Measurements from ENCODE around the gene ZBTB46.
"Not testable (repeated sequence)": the region's sequence is repeated elsewhere in the genome, so short reads cannot be mapped to it uniquely, and the experiment has no call there.

ZBTB46 gene

DNA sequence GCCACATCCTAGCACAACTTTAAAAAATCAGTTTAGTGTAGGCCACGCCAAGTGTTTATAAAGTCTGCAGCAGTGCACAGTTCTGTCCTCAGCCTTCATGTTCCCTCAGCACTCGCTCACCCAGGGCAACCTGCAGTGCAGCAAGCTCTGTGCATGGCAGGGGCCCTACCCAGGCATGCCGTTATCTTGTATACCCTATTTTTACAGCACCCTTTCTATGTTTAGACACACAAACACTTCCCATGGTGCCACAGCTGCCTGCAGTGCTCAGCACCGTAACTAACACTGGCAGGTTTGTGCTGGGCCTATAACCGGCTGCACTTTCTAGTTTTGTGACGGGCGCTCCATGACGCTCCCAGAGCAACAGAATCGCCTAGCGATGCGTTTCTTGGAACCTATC, 43.8 kb downstream of the ZBTB46 start:
- no peak for DNase-seq (ENCODE audit: low read depth)

DNA sequence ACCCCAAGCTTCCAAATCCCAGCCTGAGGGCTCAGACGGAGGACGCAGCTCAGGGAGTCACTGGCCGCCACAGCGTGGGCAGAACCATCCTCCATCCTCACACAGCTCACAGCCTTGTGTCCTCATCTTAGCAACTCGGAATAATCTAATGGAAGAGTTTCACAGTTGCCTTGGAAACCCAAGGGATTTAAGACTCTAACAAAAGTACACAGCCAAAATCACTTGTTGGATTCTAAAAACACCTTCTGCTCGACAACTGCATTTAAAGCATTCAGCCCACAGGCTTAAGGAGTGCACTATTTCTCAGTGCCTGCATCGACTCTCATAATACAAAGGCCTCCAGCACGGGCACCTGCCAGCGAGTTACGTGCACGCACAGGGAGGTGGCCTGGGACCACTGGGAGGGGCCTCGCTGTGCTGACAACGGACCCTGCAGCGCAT, 45.4 kb downstream of the ZBTB46 start:
- DNase-seq (ENCODE audit: low read depth) = no peak

DNA sequence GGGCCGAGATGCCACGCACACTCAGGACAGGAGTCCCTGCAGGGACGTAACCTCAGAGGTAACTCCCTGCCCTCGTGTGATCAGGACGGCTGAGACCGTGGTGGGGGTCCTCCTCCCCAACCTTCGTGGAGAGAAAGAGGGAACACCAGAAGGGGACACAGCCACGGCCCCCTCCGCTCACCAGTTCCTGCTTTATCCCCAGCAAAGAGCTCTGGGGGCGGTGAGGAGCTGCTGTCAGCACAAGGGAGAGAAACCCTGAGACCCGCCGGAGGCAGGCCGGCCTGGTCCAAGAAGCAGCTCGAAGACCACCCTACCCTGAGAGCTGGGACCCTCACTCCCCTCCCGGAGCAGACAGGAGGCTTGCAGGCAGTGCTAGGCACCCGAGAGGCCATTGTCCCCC, 47.1 kb downstream of the ZBTB46 start:
- DNase-seq (ENCODE audit: low read depth) = no peak

DNA sequence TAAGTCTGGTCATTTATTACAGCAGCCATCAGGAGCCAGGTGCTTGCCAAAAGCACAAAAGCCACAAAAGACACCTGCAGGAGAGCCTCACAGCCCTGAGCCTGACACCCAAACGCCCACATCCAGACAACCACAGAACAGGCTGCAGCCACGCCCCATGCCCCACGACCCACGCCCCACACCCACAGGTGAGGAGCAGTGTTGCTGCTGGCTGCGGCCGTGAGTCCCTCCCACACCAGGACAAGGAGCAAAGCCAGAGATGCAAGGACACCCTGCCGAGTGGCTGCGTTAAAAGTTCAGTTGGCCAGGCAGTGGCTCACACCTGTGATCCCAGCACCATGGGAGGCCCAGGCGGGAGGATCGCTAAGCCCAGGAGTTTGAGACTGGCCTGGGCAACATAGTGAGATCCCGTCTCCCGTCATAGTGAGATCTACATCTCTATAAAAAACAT, 48.5 kb downstream of the ZBTB46 start:
- no peak for DNase-seq (ENCODE audit: low read depth)

DNA sequence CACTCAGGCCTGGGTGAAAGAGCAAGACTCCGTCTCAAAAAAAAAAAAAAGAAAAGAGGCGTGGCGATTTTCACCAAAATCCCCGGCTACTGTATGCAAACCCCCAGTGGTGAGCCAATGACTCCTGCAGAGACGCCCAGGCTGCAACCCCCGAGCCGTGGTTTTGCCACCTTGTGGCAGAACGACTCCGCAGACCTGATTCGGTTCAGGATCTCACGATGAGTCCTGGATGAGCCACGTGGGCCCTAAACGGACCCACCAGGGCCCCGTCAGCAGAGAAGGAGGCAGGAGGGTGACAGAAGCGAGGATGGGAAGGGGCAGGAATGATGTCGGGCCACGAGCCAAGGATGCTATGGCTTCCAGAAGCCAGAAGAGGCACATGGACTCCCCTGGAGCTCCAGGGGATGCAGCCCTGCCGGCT, 49.0 kb downstream of the ZBTB46 start:
- no peak for DNase-seq (ENCODE audit: low read depth)

DNA sequence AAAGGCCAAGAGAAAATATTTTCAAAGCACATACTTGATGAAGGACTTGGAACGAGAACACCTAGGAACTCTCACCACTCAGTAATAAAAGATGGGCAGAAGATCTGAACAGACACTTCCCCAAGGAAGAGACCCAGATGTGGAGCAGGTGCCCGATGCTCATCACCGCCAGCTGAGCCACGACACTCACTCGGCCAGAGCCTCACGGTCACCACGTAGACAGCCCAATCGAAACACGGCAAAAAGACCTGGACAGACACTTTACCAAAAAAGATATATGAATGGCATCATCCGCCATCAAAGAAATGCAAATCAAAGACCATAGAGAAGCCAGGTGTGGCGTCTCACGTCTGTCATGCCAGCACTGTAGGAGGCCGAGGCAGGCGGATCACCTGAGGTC, 49.9 kb downstream of the ZBTB46 start:
- no peak for DNase-seq (ENCODE audit: low read depth)

DNA sequence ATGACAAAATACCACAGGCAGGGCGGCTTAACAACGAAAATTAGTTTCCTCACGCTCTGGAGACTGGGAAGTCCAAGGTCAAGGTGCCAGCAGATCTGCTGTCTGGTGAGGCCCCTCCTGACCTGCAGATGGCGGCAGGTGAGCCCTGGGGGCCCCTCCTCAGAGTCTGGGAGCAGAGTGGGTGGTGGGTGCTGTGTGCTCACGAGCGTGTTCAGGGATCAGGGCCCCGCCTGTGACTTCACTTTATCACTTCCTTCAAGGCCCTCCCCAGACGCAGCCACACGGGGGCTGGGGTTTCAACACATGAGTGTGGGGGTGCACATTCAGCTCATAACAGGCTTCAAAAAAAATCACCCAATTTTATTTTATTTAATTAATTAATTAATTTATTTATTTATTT, 52.2 kb downstream of the ZBTB46 start:
- no peak for DNase-seq (ENCODE audit: low read depth)

DNA sequence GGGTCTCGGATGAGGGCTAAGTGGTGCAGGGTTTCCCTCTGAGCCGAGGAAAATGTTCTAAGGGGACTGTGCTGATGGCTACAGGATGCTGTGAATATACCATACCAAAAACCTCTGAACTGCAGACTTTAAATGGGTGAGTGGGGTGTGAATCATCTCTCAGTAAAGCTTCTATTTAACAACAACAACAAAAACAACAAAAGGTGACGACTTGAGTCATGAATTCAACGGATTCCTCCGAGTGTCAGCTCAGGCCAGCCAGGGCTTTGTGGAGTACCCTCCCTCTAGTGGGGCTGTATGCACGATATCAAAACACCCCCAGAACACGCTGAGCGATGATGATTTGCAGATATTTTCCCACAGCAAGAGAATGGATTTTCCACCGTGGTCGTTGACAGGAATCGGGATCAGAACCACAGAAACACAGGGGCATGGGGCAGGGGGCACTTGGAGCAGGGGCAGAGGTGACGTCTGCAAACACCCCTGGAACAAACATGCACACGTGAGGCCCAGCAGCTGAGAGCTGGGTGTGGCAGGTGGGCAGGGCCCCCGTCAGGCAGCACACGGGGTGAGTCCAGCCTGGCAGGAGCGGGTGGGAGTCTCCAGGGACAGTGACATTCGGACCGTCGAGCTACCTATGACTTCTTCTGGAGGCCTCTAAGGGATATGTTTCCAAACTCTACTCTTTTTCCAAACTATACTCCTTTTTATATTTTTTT, 52.9 kb downstream of the ZBTB46 start:
- no peak for DNase-seq (ENCODE audit: low read depth)

DNA sequence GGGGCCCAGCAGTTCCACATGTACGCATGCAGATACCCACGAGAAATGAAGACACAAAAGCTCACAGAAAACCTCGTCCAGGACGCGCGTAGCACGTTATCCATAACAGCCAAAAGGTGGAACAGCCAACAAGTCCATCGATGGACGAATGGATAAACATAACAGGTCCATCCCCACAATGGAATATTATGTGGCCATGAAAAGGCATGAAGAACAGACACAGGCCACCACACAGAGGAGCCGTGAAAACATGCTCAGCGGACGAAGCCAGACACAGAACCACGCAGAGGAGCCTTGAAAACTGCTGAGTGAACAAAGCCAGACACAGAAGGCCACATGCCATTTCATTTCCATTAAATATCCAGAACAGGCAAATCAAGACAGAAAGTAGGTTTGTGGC, 53.5 kb downstream of the ZBTB46 start:
- no peak for DNase-seq (ENCODE audit: low read depth)

DNA sequence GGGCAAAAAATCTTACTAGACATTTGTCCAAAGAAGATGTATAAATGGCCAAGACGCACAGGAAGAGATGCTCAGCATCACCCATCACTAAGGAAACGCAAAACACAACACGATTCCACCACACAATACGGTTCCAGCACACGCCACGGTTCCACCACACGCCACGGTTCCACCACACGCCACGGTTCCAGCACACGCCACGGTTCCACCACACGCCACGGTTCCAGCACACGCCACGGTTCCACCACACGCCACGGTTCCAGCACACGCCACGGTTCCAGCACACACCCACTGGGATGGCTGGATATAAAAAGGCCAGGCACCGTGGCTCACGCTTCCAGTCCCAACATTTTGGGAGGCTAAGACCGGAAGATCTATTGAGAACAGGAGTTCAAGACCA, 54.2 kb downstream of the ZBTB46 start:
- not testable (repeated sequence) for DNase-seq (ENCODE audit: low read depth)

DNA sequence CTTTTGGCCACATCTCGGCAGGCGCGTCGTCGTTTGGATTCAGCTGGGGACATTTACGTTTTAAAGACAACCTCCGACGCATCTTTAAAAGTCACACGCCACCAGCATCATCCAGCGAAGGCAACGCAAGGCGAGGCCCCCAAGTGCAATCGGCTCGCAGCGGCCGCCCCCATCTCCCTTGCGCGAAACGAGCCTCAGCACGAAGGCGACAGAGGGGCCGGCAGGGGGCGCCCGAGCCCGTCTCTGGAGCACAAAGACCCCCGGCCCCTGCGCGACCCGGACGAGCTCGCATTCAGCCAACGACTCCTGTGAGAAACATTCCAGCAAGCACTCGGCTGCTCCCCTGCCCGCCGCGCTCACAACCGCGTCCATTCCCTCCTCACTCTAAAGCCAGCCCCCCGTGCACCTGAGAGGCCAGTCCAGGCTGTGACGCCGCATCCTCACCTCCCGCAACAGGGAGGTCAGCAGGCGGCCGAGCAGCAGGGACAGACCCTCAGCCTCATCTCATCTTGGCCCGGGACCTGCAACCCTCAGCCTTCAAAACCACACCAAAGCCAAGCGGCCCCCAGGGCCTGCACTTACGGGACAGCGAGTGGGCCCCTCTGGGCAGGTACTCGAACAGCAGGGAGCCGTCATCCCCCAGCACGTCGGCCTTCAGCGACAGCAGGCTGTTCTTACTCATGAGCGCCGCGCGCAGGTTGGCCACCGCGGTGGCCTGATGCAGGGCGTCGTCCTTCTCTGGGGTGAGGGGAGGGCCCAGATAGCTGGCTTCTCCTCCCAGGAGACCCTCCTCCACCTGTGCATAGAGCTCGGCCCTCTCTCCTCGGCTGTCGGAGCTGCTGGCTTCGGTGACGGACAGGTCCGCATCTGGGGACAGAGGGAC, 55.7 kb downstream of the ZBTB46 start:
- no peak for DNase-seq (ENCODE audit: low read depth)

DNA sequence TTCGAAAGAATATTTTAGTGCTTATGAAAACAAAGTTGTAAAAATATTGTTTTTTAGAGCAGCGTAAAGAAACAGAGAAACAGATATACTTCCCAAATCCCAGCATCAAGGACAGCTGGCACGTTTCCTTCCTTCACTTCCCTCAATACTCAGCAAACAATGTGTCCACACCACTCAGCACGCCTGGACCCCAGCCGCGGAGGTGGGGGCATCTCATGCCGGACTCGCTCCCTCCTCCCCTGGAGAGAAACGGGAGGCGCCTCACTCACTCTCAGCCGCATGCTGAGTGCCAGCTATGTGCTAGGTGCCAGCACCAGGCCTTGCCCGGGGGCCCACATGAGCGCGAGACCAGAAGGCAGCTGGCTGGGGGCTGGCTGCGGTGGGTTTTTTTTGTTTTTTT, 56.8 kb downstream of the ZBTB46 start:
- DNase-seq (ENCODE audit: low read depth) = no peak

DNA sequence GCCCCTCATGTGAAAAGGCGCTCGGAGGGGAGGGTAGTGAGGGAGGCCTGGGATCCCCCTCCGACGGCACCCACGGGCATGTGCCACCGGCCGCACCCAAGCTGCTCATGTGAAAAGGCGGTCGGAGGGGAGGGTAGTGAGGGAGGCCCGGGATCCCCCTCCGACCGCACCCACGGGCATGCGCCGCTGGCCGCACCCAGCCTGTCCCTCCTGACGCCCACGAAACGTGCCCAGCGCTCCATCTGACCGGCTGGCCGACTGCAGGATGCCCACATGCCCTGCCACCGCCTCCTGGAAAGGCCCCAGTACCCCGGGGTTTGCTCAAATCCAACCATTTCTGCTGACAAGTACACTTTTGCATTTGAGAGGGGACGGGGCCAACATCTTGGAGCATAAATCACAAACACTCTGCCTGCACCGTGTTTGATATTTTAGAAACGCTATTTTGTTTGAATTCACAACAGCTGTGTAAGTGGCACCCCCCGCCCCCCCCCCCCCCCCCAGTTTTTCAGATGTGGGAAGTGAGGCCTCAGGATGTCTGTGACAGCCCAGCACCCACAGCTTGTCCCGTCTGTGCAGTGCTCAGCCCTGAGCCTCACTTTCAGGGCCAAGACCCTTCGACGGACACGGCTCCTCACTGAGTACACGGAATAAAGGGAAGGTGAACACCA, 57.4 kb downstream of the ZBTB46 start:
- no peak for DNase-seq (ENCODE audit: low read depth)

DNA sequence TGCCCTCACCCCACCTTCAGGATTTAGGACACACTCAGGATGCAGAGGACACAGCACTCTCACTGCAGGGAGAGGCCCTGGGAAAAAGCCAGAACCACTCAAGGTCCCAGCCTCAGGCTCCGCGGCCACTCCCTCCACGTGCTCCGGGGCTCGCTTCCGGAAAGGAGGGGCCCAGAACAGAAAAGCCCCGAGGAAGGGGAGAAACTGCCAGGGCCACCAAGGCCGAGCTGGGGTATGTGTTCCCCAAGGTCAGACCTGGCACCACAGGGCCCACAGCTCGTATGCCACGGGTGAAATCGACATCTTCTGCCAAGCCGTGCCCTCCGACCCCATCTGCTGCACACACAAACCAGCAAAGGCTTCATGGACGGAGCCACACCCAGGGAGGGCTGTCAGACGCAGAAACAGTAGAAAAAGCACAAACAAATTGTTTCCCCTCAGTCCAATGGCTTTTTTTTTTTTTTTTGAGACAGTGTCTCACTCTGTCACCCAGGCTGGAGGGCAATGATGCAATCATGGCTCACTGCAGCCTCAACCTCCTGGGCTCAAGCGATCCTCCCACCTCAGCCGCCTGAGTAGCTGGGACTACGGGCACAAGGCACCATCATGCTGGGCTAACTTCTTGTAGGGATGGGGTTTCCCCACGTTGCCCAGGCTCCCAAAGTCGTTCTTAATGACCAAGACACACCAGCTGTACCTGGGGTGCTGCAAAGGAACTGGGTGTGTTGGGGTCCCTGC, 58.1 kb downstream of the ZBTB46 start:
- no peak for DNase-seq (ENCODE audit: low read depth)

DNA sequence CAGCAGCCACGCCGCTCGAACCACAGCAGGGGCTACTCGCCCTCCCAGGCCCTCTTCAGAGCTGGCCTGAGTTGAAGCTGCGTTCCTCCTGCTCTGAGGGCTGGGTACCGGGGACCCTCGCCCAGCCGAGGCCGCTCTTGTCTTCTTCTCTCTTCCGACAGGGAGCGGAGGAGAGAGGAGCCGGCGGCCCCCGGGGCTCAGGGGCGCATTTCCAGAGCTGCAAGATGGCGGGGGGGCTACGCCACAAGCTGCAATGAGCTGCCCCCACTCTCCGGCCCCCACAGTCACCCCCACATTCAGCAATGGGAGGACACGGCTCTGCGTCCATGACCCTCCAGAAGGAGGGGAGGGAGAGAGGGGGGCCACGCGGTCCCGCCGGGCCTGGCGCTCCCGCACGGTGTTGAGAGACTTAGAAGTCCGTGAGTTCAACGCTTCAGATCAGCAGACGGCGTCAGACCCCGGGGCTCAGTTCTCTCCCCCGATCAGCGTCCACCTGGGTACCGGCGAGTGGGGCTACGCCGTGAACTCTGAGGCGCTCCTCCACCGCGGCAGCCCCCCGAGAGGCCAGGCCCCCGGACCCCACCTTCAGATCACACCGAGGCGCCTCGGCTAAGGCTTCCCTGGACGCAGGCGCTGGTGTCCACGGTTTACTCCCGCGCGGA, 59.9 kb downstream of the ZBTB46 start:
- no peak for DNase-seq (ENCODE audit: low read depth)

DNA sequence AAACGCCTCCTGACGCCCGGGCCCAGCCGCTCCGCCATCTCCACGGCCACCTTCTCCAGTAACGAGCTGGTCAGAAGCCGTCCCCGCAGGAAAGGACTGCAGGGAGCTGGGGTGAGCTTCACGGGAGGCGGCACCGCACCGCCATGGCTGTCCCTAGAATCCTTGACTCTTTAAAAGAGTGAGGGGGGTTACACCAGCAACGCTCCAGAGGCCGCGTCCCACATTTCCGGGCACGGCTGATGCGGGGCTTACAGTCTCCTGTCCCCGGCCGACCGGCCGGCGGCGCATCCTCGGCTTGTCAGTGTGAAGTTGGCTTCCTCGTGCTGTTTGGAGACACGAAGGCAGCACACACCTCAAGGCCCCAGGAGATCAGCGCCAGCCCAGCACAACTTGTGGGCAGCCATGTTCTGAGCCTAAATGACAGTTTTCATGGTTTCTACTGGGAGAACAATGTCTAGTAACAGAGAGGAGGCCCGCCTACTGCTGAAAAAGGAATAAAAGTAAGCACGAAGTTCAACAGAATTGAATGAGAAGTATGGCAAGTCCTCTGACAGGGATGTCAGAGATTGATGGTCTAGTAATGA, 61.1 kb downstream of the ZBTB46 start:
- DNase-seq (ENCODE audit: low read depth) = no peak

DNA sequence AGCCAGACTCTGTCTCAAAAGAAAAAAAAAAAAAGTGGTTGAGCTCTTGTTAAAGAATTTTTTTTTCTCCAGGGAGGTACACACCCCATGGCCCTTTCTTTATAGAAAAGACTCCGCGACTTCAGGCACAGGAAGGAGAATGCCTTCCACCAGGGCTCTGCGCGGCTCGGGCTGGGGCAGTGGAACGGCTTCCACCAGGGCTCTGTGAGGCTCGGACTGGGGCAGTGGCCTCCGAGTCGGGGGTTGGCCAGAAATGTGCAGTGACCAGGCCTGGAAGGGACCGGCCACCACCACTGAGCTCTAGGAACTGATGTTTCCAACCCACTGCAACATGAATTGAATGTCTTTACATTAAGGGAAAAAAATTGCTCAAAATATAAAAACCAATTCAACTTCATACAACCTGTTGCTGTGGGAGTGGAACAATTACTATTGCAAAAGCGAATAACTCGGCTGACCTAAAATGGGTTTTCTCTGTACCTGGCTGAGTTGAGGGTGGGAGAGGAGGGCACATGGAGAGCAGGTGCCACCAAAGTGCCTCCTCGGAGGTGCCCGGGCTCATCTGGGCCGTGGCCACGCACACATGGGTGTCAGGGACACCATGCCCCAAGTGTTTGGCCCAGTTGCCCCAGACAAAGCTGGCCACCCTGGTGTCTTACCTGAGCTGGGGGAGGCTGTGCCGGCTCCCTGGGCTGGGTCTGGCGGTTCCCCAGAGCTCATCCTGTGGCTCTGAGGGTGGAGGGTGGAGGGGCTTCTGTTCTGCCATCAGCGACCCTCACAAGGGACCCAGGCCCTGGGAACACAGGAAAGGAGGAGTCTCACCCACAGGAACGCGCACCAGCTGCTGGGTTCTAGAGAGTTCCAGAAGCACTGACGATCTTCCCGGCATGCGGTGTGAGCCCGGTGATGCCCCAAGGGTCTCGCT, 62.2 kb downstream of the ZBTB46 start:
- no peak for DNase-seq (ENCODE audit: low read depth)

DNA sequence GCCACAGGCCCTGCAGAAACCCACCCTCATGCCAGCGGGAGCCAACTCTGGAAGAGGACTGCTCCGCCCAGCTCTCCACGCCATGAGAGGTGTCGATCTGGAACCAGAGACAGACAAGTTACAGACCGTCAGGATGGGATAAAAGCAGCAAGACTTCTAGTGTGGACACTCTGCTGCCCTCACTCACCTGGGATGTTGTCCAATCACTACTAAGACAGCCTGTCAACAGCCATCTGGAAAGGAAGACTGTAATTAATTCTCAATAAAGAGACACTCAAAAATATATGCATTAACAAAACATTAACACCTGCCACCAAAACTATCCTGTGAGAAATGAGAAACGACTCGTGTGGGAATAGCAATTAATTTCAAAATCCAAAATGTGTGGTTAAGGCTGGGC, 63.2 kb downstream of the ZBTB46 start:
- no peak for DNase-seq (ENCODE audit: low read depth)

DNA sequence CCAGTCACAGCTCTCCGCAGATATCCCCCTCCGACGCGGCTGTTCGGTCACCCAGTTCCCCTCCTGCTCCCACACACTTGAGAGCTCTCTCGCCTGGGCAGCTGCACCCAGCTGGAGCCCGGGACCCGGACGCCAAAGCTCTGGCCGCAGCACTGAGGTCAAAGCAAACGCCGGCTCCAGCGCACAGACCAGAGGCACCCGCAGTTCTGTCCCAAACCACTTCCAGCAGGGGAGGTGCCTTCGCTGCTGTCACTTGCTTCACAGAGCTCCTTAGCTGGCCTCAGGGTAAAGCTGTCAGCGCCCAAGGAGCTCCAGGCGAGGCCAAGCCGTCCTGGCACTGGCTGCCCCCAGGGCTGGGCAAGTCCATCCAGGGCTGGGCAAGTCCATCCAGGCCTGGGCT, 63.6 kb downstream of the ZBTB46 start:
- no peak for DNase-seq (ENCODE audit: low read depth)

Measured in fibroblast of the conjunctiva (primary cell).